GM21360 (cell line): Measurements from ENCODE around the gene PILRA.
"Not testable (repeated sequence)": the region's sequence is repeated elsewhere in the genome, so short reads cannot be mapped to it uniquely, and the experiment has no call there.

Experiments
- ATAC-seq: cut with Tn5 transposase; IDR thresholded peaks from one replicate; pipeline ENCODE4 v1.9.1; 2021; ENCODE audit warnings: mild to moderate bottlenecking, moderate library complexity; ENCODE audit not compliant: unreplicated experiment

PILRA gene

GRCh38 chr7:100357131-100357561, 16.1 kb upstream of the PILRA start:
- no peak for ATAC-seq

- ATAC-seq, result no peak
Measured at GRCh38 chr7:100358027-100358856, 15.0 kb upstream of the PILRA start, which contains the start of gene PILRB. Gene PILRB (plus strand): TSS chr7:100358117. CDS start chr7:100358303, 186 bp downstream.

GRCh38 chr7:100358857-100359212, 14.5 kb upstream of the PILRA start:
- no peak for ATAC-seq

- no peak for ATAC-seq
Measured at GRCh38 chr7:100360135-100360854, 13.0 kb upstream of the PILRA start.

GRCh38 chr7:100363098-100363497, 10.2 kb upstream of the PILRA start:
- no peak for ATAC-seq

- ATAC-seq, result not testable (repeated sequence)
Measured at GRCh38 chr7:100363797-100364196, 9.5 kb upstream of the PILRA start.

- ATAC-seq, result no peak
Measured at GRCh38 chr7:100364480-100364879, 8.8 kb upstream of the PILRA start.

- not testable (repeated sequence) for ATAC-seq
Measured at GRCh38 chr7:100365998-100366367, 7.3 kb upstream of the PILRA start.

GRCh38 chr7:100366411-100367250, 6.7 kb upstream of the PILRA start:
- no peak for ATAC-seq

- no peak for ATAC-seq
Measured at GRCh38 chr7:100367251-100367620, 6.1 kb upstream of the PILRA start.

GRCh38 chr7:100367676-100368613, 5.3 kb upstream of the PILRA start:
- ATAC-seq, result no peak

GRCh38 chr7:100369105-100369504, 4.2 kb upstream of the PILRA start:
- ATAC-seq, result peak; percentile 39

- ATAC-seq, result no peak
Measured at GRCh38 chr7:100370303-100370702, 3.0 kb upstream of the PILRA start.

- no peak for ATAC-seq
Measured at GRCh38 chr7:100370746-100371145, 2.5 kb upstream of the PILRA start.

GRCh38 chr7:100371561-100372171, 1.6 kb upstream of the PILRA start:
- no peak for ATAC-seq

GRCh38 chr7:100372256-100372655, 1.0 kb upstream of the PILRA start:
- ATAC-seq, result no peak

- no peak for ATAC-seq
Measured at GRCh38 chr7:100372694-100373093, 593 bp upstream of the PILRA start.

- ATAC-seq, result peak; percentile 38
Measured at GRCh38 chr7:100373870-100374598, 747 bp downstream of the PILRA start.

- no peak for ATAC-seq
Measured at GRCh38 chr7:100374601-100375000, 1.3 kb downstream of the PILRA start.
